ENCODE results near the gene ST8SIA3.

DNA sequence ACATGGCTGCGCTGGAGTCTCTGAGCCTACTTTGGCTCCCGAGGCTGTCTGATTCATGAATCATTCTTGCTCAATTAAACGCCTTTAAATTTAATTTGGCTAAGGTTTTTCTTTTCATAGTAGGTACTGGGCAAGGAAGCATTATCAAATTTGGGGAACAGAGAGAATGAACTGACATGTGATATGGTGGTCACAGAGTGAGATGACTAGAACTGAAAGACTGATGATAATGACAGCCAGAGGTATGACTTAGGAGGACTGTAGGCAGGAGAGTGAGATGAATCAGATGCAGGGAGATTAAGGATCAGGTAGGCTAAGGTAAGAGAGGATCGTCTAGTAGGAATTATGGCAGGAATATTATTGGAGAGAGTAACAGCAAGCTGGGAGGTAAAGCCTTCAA lies 40.9 kb upstream of the ST8SIA3 start:
- TF ChIP-seq EP300 (IDR thresholded peaks at IDR 0.05) (no peak), POLR2A (IDR thresholded peaks at IDR 0.05) (no peak)
